ENCODE results near the gene TSHZ1.
"Not testable (repeated sequence)": the region's sequence is repeated elsewhere in the genome, so short reads cannot be mapped to it uniquely, and the experiment has no call there.

- not testable (repeated sequence) for TF ChIP-seq CTCF (conservative IDR thresholded peaks at IDR 0.05; ENCODE audit: low read length); EZH2phosphoT487 (IDR thresholded peaks at IDR 0.05; ENCODE audit: borderline replicate concordance, low read depth, low read length)
Measured at GRCh38 chr18:75187702-75188101, 22.9 kb upstream of the TSHZ1 start.
